Measurements from ENCODE around the gene UNC5CL.
A peak's percentile ranks its signal among the peaks of the same experiment; 100 is the strongest.

Gene UNC5CL

GRCh38 chr6:41025966-41026530 lies 13.0 kb downstream of the UNC5CL start:
- TF ChIP-seq CTCF (IDR thresholded peaks at IDR 0.05) = no peak

DNA sequence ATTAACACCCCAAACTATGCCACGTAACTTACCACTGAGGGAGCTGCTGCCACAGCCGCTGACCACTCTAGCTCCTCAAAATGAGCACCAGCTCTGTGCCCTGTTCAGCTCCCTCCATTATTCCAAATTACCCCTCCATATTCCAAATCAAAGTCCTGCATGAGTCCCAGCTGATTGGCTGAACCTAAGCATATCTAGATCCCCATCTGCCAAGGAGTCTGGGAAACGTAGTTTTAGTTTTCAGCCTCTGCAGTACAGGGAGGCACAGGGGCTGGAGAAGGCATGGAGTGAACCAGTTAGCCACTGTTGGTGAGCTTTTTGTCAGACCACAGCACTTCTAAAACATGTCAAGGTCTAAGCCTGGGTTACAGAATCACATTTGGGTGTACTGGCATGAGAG lies 15.9 kb downstream of the UNC5CL start:
- no peak for TF ChIP-seq CTCF (IDR thresholded peaks at IDR 0.05)

DNA sequence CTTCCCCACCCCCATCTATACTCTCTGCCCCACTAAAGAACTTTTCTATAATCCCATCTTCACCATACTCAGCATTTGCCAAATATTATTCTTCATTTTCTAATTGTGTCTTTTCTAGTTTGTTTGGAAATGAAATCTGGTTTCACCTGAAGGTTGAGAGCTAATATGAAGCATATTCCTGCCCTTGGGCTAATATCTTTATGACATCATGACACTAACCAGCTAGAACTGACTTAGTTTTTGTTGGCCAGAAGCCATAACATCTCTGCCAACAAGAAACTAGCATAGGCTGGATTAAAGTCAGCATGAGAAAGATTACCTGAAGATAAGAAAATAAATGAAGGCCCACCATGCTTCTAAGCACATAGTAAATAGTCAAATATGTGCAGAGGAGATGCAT lies 16.7 kb downstream of the UNC5CL start:
- no peak for TF ChIP-seq CTCF (IDR thresholded peaks at IDR 0.05)

GRCh38 chr6:41021832-41022231 lies 17.2 kb downstream of the UNC5CL start:
- peak; percentile 39; the same call in 1 of the 2 replicates for TF ChIP-seq CTCF (IDR thresholded peaks at IDR 0.05)

DNA sequence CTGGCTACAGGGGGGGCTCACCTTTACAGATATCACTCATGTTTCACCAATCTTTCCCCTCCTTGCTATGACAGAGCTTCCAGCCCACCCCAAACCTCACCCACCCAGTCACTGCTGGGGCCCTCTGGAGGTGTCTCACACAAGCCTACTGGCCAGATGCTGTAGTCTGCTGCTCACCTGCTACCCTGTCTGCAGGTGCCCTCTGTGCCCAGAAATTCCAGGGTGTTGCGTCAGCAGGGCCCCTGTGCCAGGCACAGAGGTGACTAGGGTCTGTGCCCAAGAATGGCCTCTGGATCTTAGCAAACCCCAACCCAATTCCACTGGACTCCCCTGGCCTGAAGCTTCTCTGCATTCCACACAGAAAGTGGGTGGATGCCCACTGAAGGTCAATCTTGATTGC lies 21.4 kb downstream of the UNC5CL start:
- TF ChIP-seq CTCF (IDR thresholded peaks at IDR 0.05) = no peak

DNA sequence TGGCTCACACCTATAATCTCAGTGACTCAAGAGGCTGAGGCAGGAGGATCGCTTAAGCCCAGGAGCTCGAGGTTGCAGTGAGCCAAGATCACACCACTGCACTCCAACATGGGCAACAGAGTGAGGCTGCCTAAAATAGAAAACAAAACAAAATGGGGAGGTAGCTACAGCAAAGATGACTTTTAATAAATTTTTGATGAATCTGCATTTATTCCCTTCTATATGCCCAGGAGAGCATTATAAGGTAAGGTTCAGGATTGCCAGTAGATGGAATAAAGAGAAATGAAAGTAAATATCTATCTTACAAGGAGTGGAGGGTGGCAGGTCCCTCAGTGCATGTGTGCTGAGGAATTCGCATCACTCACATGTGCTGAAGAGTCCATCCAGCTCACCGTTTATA lies 24.2 kb downstream of the UNC5CL start:
- TF ChIP-seq CTCF (IDR thresholded peaks at IDR 0.05) = no peak

DNA sequence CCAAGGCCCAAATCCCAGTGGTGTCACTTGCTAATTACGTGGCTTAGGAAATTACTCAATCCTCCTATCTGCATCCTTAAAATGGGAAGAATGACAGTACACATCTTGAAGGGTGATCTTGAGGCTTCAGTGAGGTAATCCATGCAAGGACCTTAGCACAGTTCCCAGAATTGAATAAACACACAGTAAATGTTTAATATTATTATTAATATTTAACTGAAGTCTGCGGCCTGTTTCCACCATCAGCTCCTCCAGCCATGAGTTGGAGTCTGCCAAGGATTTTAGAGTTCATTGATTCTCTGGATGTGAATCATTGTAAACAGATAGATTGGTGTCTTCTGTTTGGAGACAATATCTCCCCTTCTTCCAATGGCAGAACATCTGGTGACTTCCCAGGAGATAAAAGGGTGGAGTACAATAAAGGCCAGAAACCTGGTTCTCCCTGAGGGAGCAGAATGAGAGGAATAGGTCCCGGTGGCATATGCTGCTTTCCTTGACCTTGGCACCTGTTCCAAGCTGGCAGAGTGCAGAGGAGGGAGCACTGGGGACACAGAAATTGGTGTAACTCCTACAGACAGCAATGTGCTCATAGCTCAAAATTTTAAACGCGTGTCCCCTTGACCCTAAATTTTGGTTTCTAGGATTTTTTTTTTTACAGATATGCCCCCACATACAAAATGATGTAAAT lies 25.4 kb downstream of the UNC5CL start:
- no peak for TF ChIP-seq CTCF (IDR thresholded peaks at IDR 0.05)
